ENCODE data around the gene KMT2C. TPM values are rescaled to one million over a fixed set of nuclear protein-coding genes. Genes with fewer than 3 reads are reported as not detected.

The KMT2C gene
- total RNA-seq, 1 donor from 2014 or later, result 42.3 TPM

DNA sequence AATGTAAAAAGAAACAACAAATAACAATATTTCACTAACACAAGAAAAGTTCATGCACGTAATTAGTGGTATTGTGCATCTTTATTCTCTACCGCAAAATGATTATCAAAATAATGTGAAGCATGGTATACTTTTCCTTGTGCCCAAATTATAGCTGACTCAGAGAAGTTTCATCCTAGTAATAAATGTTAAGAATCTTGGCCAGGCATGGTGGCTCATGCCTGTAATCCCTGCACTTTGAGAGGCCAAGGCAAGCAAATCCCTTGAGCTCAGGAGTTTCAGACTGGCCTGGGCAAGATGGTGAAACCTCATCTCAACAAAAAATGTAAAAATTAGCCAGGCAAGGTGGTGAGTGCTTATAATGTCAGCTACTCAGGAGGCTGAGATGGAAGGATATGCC lies 105.0 kb downstream of the KMT2C start:
- intact Hi-C loops (cut with micrococcal nuclease), result no loop called here
- Histone ChIP-seq H3K36me3 (peaks cover 29% of the 10 kb centered on the region), H3K4me3 (no peak overlapping the region), H3K9me3 (replicated peaks) (no peaks in the 10 kb centered on the region), H3K27ac (replicated peaks) (no peak overlapping the region), H3K4me1 (peaks cover 36% of the 10 kb centered on the region), H3K27me3 (ENCODE audit: low read depth) (no peaks in the 10 kb centered on the region)
- DNase-seq, result no peak
- TF ChIP-seq, protein P1, sequence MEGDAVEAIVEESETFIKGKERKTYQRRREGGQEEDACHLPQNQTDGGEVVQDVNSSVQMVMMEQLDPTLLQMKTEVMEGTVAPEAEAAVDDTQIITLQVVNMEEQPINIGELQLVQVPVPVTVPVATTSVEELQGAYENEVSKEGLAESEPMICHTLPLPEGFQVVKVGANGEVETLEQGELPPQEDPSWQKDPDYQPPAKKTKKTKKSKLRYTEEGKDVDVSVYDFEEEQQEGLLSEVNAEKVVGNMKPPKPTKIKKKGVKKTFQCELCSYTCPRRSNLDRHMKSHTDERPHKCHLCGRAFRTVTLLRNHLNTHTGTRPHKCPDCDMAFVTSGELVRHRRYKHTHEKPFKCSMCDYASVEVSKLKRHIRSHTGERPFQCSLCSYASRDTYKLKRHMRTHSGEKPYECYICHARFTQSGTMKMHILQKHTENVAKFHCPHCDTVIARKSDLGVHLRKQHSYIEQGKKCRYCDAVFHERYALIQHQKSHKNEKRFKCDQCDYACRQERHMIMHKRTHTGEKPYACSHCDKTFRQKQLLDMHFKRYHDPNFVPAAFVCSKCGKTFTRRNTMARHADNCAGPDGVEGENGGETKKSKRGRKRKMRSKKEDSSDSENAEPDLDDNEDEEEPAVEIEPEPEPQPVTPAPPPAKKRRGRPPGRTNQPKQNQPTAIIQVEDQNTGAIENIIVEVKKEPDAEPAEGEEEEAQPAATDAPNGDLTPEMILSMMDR (IDR thresholded peaks at IDR 0.05; ENCODE audit: borderline replicate concordance), result no peak

DNA sequence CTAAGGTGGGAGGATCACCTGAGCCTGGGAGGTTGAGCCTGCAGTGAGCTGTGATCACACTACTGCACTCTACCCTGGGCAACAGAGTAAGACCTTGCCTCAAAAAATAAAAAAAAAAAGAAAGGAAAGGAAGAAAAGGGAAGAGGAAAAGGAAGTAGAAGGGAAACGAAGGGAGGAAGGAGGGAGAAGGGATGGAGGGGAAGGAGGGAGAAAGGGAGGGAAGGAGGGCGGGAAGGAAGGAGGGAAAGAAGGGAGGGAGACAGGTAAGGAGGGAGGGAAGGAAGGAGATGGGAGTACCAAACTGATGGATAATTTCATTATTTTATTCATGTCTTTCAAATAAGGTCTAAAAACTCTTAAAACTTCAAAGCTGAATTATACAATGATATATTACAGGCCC lies 106.3 kb downstream of the KMT2C start:
- no peak overlapping the region for H3K4me3 ChIP-seq
- H3K27me3 ChIP-seq (ENCODE audit: low read depth), result no peaks in the 10 kb centered on the region
- TF ChIP-seq, protein P1 (IDR thresholded peaks at IDR 0.05; ENCODE audit: borderline replicate concordance), result no peak
- no peak for DNase-seq
- no peak overlapping the region for H3K27ac ChIP-seq (replicated peaks)
- H3K9me3 ChIP-seq (replicated peaks), result no peaks in the 10 kb centered on the region
- H3K36me3 ChIP-seq, result peaks cover 29% of the 10 kb centered on the region
- H3K4me1 ChIP-seq, result peaks cover 22% of the 10 kb centered on the region
- intact Hi-C loops (cut with micrococcal nuclease), result no loop called here

DNA sequence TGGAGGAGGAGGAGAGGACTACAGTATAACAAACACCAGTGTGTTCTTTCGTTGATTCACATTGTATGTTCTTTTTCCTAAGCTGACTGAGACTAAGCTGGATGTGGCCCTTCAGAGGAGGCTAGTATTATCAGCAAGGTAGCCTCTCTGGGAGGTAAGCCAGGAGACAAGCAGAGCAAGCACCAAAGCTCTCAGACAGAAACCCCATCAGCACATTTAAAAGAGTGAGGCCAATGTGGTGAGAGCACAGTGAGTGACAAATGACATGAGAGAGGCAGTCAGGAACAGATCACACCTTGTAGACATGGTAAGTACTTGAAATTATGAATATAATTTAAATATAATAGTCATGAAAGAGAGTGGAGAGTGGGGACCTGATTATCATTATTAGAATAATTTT lies 107.6 kb downstream of the KMT2C start:
- Histone ChIP-seq H3K27me3 (ENCODE audit: low read depth) (no peaks in the 10 kb centered on the region), H3K27ac (replicated peaks) (no peak overlapping the region), H3K4me1 (peaks cover 20% of the 10 kb centered on the region), H3K4me3 (no peak overlapping the region), H3K36me3 (peaks cover 29% of the 10 kb centered on the region), H3K9me3 (replicated peaks) (no peaks in the 10 kb centered on the region)
- TF ChIP-seq, protein P1 (IDR thresholded peaks at IDR 0.05; ENCODE audit: borderline replicate concordance), result no peak
- intact Hi-C loops (cut with micrococcal nuclease), result no loop called here
- DNase-seq, result no peak

DNA sequence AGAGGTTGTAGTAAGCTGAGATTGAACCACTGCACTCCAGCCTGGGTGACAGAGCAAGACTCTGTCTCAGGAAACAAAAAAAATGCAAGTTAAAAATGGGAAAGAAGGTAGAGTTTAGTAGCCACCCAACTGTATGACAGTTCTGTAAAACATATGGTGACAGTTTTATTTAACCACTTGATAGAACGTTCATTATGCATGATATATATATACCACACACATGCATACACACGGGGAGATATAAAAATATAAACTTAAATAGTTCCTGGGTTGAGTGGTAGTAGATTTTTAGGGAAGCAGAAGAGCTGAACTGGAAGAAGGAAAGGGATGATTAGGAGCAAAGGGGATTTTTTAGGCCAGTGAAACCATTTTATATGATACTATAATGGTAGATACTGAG lies 120.0 kb downstream of the KMT2C start:
- H3K27me3 ChIP-seq (ENCODE audit: low read depth), result no peaks in the 10 kb centered on the region
- H3K27ac ChIP-seq (replicated peaks), result no peak overlapping the region
- H3K4me3 ChIP-seq, result no peak overlapping the region
- TF ChIP-seq, protein P1 (IDR thresholded peaks at IDR 0.05; ENCODE audit: borderline replicate concordance), result no peak
- H3K36me3 ChIP-seq, result peaks cover 6% of the 10 kb centered on the region
- DNase-seq, result no peak
- intact Hi-C loops (cut with micrococcal nuclease), result no loop called here
- H3K9me3 ChIP-seq (replicated peaks), result no peaks in the 10 kb centered on the region
- H3K4me1 ChIP-seq, result peaks cover 46% of the 10 kb centered on the region

DNA sequence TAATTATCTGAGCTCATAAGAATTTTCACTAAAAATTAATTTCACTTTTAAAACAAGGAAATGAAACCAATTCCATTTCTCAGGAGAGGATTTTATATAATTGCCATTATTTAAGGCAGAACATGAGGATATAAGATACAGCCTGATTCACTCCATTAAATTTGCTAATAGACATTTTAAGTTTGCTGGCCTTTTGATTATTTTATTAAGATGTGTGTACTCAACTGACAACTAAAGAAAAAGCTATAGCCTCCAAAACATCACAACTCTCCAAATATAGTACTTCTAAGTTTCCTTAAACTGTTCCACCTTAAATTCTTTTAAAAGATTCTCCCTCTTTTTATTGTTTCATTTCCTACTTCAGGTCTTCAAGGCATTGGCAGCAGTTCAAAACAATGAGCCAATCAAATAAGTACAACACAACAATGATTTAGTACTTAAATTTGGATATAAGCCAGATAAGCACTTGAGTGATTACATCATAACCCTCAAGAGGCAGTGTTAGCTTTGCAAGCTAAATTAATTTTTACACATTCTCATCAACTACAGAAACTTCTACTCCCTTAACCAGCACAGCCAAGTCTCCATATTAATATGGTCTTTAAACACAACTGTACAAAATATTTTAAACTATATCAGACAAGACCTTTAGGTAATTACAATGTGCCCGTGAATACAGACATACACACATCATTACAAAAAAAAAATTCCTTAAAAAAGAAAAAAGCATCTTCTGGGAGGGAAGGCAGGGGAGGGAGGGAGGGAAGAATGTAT lies 121.8 kb downstream of the KMT2C start:
- intact Hi-C loops (cut with micrococcal nuclease), result no loop called here
- Histone ChIP-seq H3K27ac (replicated peaks) (peak overlapping the region; percentile 25), H3K36me3 (peaks cover 16% of the 10 kb centered on the region), H3K4me3 (peak overlapping the region; percentile 22), H3K4me1 (peaks cover 46% of the 10 kb centered on the region), H3K9me3 (replicated peaks) (no peaks in the 10 kb centered on the region), H3K27me3 (ENCODE audit: low read depth) (no peaks in the 10 kb centered on the region)
- TF ChIP-seq, protein P1 (IDR thresholded peaks at IDR 0.05; ENCODE audit: borderline replicate concordance), result no peak
- DNase-seq, result no peak

Measured in left ventricle myocardium inferior (tissue), 1 donor.